Measurements from ENCODE around the gene PNMA8B.
"Not testable (repeated sequence)": the region's sequence is repeated elsewhere in the genome, so short reads cannot be mapped to it uniquely, and the experiment has no call there.

The PNMA8B gene

GRCh38 chr19:46495786-46496099 lies at the start of gene PNMA8B:
Gene PNMA8B (minus strand): TSS chr19:46495867. CDS start chr19:46495465, 402 bp downstream.
- peak; percentile 89 for DNase-seq

- DNase-seq: no peak
Measured at GRCh38 chr19:46544651-46545050, 49.0 kb upstream of the PNMA8B start.

GRCh38 chr19:46542428-46543230 lies 47.0 kb upstream of the PNMA8B start:
- DNase-seq: peak; percentile 51

- DNase-seq: no peak
Measured at GRCh38 chr19:46537136-46538097, 41.8 kb upstream of the PNMA8B start.

- DNase-seq: no peak
Measured at GRCh38 chr19:46536391-46536790, 40.7 kb upstream of the PNMA8B start.

GRCh38 chr19:46533621-46534081 lies 38.0 kb upstream of the PNMA8B start:
- no peak for DNase-seq

- no peak for DNase-seq
Measured at GRCh38 chr19:46533078-46533620, 37.5 kb upstream of the PNMA8B start.

- DNase-seq: no peak
Measured at GRCh38 chr19:46530636-46531035, 35.0 kb upstream of the PNMA8B start.

GRCh38 chr19:46529622-46530451 lies 34.2 kb upstream of the PNMA8B start:
- DNase-seq: no peak

- no peak for DNase-seq
Measured at GRCh38 chr19:46528601-46529590, 33.2 kb upstream of the PNMA8B start.

- DNase-seq: not testable (repeated sequence)
Measured at GRCh38 chr19:46526801-46527200, 31.1 kb upstream of the PNMA8B start.

- no peak for DNase-seq
Measured at GRCh38 chr19:46524308-46524707, 28.6 kb upstream of the PNMA8B start.

- DNase-seq: not testable (repeated sequence)
Measured at GRCh38 chr19:46522988-46523387, 27.3 kb upstream of the PNMA8B start.

GRCh38 chr19:46521241-46521868 lies 25.7 kb upstream of the PNMA8B start:
- DNase-seq: no peak

GRCh38 chr19:46520616-46521015 lies 24.9 kb upstream of the PNMA8B start:
- DNase-seq: no peak

- no peak for DNase-seq
Measured at GRCh38 chr19:46517471-46517870, 21.8 kb upstream of the PNMA8B start.

GRCh38 chr19:46515879-46516350 lies 20.2 kb upstream of the PNMA8B start:
- DNase-seq: no peak

GRCh38 chr19:46515290-46515609 lies 19.6 kb upstream of the PNMA8B start:
- DNase-seq: no peak

- DNase-seq: no peak
Measured at GRCh38 chr19:46514589-46515289, 19.1 kb upstream of the PNMA8B start.
